K562 (cell line): ENCODE measurements around the gene NAP1L4. TPM values are rescaled to one million over a fixed set of nuclear protein-coding genes. Genes with fewer than 3 reads are reported as not detected.

Experiments used
- ATAC-seq: fragments of 200-7000 bp; cut with Tn5 transposase; 3 replicates; pipeline ENCODE4 v1.9.1; 2020; ENCODE audit warnings: moderate library complexity
- BruUV-seq: library from RNA; stranded (reverse); fragments of 400-500 nt; replicated peaks from 2 replicates; lab custom pipeline; 2021; lab: Mats Ljungman, UMichigan
- CTCF ChIA-PET: fragments of 300-600 bp; formaldehyde crosslinking; extraction: SDS; loops from one replicate; lab custom pipeline; 2021; ENCODE audit warnings: low intra/inter-chr PET ratio; lab: Yijun Ruan, JAX
- POLR2A ChIA-PET: fragments of 300-600, 350-650 bp; sonication (Branson Sonifier 250); formaldehyde crosslinking; extraction: SDS; loops from one replicate; lab custom pipeline; 2021; ENCODE audit warnings: antibody characterized with exemption, inconsistent platforms; lab: Yijun Ruan, JAX
- DNase-seq, 4 experiments: peaks; one replicate each; pipeline versions ENCODE4 v3.0.0 to v3.0.0-alpha.2; 2011 to 2018; ENCODE audit warnings: low spot score in 3 of 4, mixed read lengths in 3 of 4; ENCODE audit errors: extremely low read depth in 1 of 4
- FAIRE-seq: peaks from 2 replicates; lab custom pipeline; 2011; peaks lifted over from hg19 to GRCh38; lab: Jason Lieb, UNC
- H2AFZ ChIP-seq: 2 replicates; pipeline ENCODE4 v1.6.0; 2011; ENCODE audit warnings: low read depth, low read length, control low read depth, inconsistent platforms
- H3K27ac ChIP-seq: fragments of 200-600 bp; 3 replicates; pipeline ENCODE4 v1.8.0; 2011; ENCODE audit warnings: low read depth, mild to moderate bottlenecking, control low read depth, inconsistent platforms, low read length, moderate library complexity, mixed read lengths; ENCODE audit errors: extremely low read depth
- H3K27me3 ChIP-seq, 2 experiments: fragments of 300-600 bp in 1 of 2; 2 replicates in 1 of 2; 3 replicates in 1 of 2; pipeline versions ENCODE4 v1.6.0 to v1.8.0; 2011; ENCODE audit warnings: inconsistent platforms in 2 of 2, low read length in 2 of 2, mild to moderate bottlenecking in 1 of 2, mixed read lengths in 1 of 2, moderate library complexity in 1 of 2; ENCODE audit not compliant: control insufficient read depth in 2 of 2, insufficient read depth in 2 of 2
- H3K36me3 ChIP-seq: fragments of 300-600 bp; 3 replicates; pipeline ENCODE4 v1.8.0; 2011; ENCODE audit warnings: mild to moderate bottlenecking, low read length, inconsistent platforms; ENCODE audit not compliant: control insufficient read depth, insufficient read depth
- H3K4me1 ChIP-seq, 2 experiments: fragments of 200-600 bp in 1 of 2; replicated peaks in 1 of 2; 2 replicates in 1 of 2; 3 replicates in 1 of 2; pipeline versions ENCODE4 v1.5.1 to v1.8.0; 2011; ENCODE audit warnings: inconsistent platforms in 2 of 2, low read length in 2 of 2, mild to moderate bottlenecking in 1 of 2, mixed read lengths in 1 of 2, moderate library complexity in 1 of 2; ENCODE audit not compliant: control insufficient read depth in 2 of 2, insufficient read depth in 2 of 2
- H3K4me2 ChIP-seq: 2 replicates; pipeline ENCODE4 v1.6.1; 2011; ENCODE audit warnings: low read length, control low read depth, inconsistent platforms, mixed read lengths; ENCODE audit not compliant: insufficient read depth
- H3K4me3 ChIP-seq: fragments of 200-600 bp; sonication (generic), shearing (Covaris generic); 2 replicates; pipeline ENCODE4 v1.5.1; 2016; ENCODE audit warnings: control low read depth, inconsistent platforms
- H3K79me2 ChIP-seq: fragments of 200-600 bp; 3 replicates; pipeline ENCODE4 v1.8.0; 2011; ENCODE audit warnings: low read length, inconsistent platforms; ENCODE audit not compliant: control insufficient read depth, insufficient read depth
- H3K9ac ChIP-seq, 2 experiments: 2 replicates each; pipeline versions ENCODE4 v1.6.0 to v1.6.1; 2011; ENCODE audit warnings: low read depth in 2 of 2, low read length in 2 of 2, control low read depth in 1 of 2, inconsistent platforms in 1 of 2, mild to moderate bottlenecking in 1 of 2, mixed read lengths in 1 of 2; ENCODE audit not compliant: insufficient read depth in 1 of 2
- H3K9me1 ChIP-seq: one replicate; pipeline ENCODE4 v1.6.0; 2011; ENCODE audit warnings: inconsistent platforms, mild to moderate bottlenecking, low read length, moderate library complexity; ENCODE audit not compliant: control insufficient read depth, insufficient read depth
- H3K9me3 ChIP-seq: replicated peaks from 2 replicates; pipeline ENCODE4 v1.5.1; 2011; ENCODE audit warnings: low read depth, low read length, inconsistent platforms; ENCODE audit not compliant: control insufficient read depth, insufficient read depth
- H4K20me1 ChIP-seq: replicated peaks from 2 replicates; pipeline ENCODE4 v1.6.1; 2011; ENCODE audit warnings: low read length, inconsistent platforms, mixed read lengths; ENCODE audit not compliant: control insufficient read depth, insufficient read depth
- ARID3A ChIP-seq: IDR thresholded peaks from 2 replicates; pipeline ENCODE4 v1.6.1; 2012; ENCODE audit warnings: low read depth, low read length, improper control_type of control experiment, borderline replicate concordance
- C11orf30 ChIP-seq: fragments of 450-650 bp; IDR thresholded peaks from 2 replicates; pipeline ENCODE4 v1.6.1; 2016; ENCODE audit warnings: low read depth, mild to moderate bottlenecking
- COPS2 ChIP-seq: fragments of 450-650 bp; conservative IDR thresholded peaks from 2 replicates; pipeline ENCODE4 v1.6.1; 2016; ENCODE audit warnings: mild to moderate bottlenecking, moderate library complexity
- CREM ChIP-seq: IDR thresholded peaks from 2 replicates; pipeline ENCODE4 v1.6.1; 2014; ENCODE audit warnings: antibody characterized with exemption, low read depth
- GABPB1 ChIP-seq: sonication (generic); formaldehyde crosslinking; IDR thresholded peaks from 2 replicates; pipeline ENCODE4 v1.8.0; 2022; ENCODE audit warnings: mild to moderate bottlenecking, missing genetic modification reagents
- GATAD2A ChIP-seq: fragments of 450-650 bp; IDR thresholded peaks from 2 replicates; pipeline ENCODE4 v1.6.1; 2017
- MAZ ChIP-seq, 2 experiments: fragments of 450-650 bp in 1 of 2; sonication (generic) in 1 of 2; formaldehyde crosslinking; IDR thresholded peaks in 1 of 2; conservative IDR thresholded peaks in 1 of 2; 2 replicates each; pipeline versions ENCODE4 v1.4.0 to v1.5.0; 2020; ENCODE audit warnings: mild to moderate bottlenecking in 1 of 2, missing genetic modification reagents in 1 of 2
- MYNN ChIP-seq, 2 experiments: sonication (generic); formaldehyde crosslinking in 1 of 2; IDR thresholded peaks; 2 replicates each; pipeline versions ENCODE4 v1.5.0 to v1.6.1; 2016 to 2020; ENCODE audit warnings: antibody characterized with exemption in 1 of 2, missing genetic modification reagents in 1 of 2
- NR2C1 ChIP-seq, 2 experiments: fragments of 450-650 bp; IDR thresholded peaks; 2 replicates each; pipeline ENCODE4 v1.6.1; 2017; ENCODE audit warnings: mild to moderate bottlenecking in 2 of 2, antibody characterized with exemption in 1 of 2, inconsistent platforms in 1 of 2, missing compliant biosample characterization in 1 of 2, missing genetic modification characterization in 1 of 2
- RBM39 ChIP-seq: fragments of 200-400 bp; formaldehyde crosslinking; optimal IDR thresholded peaks from 2 replicates; pipeline ENCODE3; 2018; ENCODE audit warnings: low read depth, low read length
- STAG1 ChIP-seq: sonication (generic); formaldehyde crosslinking; IDR thresholded peaks from 2 replicates; pipeline ENCODE4 v1.5.0; 2020; ENCODE audit warnings: missing genetic modification reagents, borderline replicate concordance
- ZFP36 ChIP-seq: fragments of 150-350 bp; IDR thresholded peaks from 2 replicates; pipeline ENCODE4 v1.6.1; 2018; ENCODE audit warnings: low read length, low read depth; ENCODE audit not compliant: partially characterized antibody
- ZFX ChIP-seq: sonication (generic); formaldehyde crosslinking; IDR thresholded peaks from 2 replicates; pipeline ENCODE4 v1.8.0; 2022; ENCODE audit warnings: mild to moderate bottlenecking, missing genetic modification reagents, moderate library complexity
- WGBS: fragments of 100-300 bp; shearing (Covaris generic); methylation state at CpG from one replicate; pipeline ENCODE4 v1.1.6; 2016; ENCODE audit warnings: low coverage, mixed read lengths; ENCODE audit not compliant: insufficient coverage; ENCODE audit errors: missing lambda C conversion rate; 5-methylcytosine and 5-hydroxymethylcytosine counted together
- in situ Hi-C: fragments of 300-500 bp; cut with MboI; formaldehyde crosslinking; loops from 4 replicates; pipeline ENCODE4 v1.15.0; 2018; ENCODE audit warnings: inconsistent platforms, mixed read lengths
- intact Hi-C: fragments of 100-400 bp; cut with micrococcal nuclease; formaldehyde crosslinking; loops from 2 replicates; pipeline ENCODE4 v1.14.2; 2022
- polyA plus RNA-seq, 8 experiments: library from polyadenylated mRNA; depleted of rRNA in 4 of 8; stranded (reverse) in 5 of 8; unstranded in 3 of 8; fragments of >200 nt; fragmentation: Nextera tagmentation in 2 of 8; fragmentation: Illumina TruSeq in 1 of 8; extraction: Ambion mirVana in 2 of 8; extraction: Trizol in 1 of 8; gene quantifications; 2 replicates each; pipeline versions ENCODE4 v1.2.1 to v1.2.3, GENCODE V29; 2011 to 2014; ENCODE audit warnings: inconsistent platforms in 1 of 8, missing spikeins in 1 of 8
- total RNA-seq, 7 experiments: library from RNA; depleted of rRNA in 6 of 7; stranded (reverse); fragments of >200 nt in 6 of 7; fragmentation: Illumina TruSeq in 2 of 7; extraction: Trizol in 2 of 7; gene quantifications; 2 replicates each; pipeline versions ENCODE4 v1.2.1 to v1.2.3, GENCODE V29; 2011 to 2021; ENCODE audit warnings: low replicate concordance in 1 of 7
- TF ChIP-seq, protein P1 (sequence below): IDR thresholded peaks from 2 replicates; pipeline ENCODE4 v1.6.1; 2011; ENCODE audit warnings: borderline replicate concordance, low read depth, mild to moderate bottlenecking, moderate library complexity, low read length; ENCODE audit not compliant: insufficient read depth, poor library complexity, severe bottlenecking

NAP1L4 gene
- total and polyA plus RNA-seq, 9 of the 15 experiments (the other 6 are each of a cell fraction or from before 2014, with no cell fraction given), result 34.1 to 237 (median 179) TPM

- TF ChIP-seq CREM (0 out of 2 replicates have a peak, but pooled peaks have one; percentile 11), STAG1 (peak; percentile 77; the same call in 1 of the 2 replicates), GABPB1 (CRISPR knock-in tag) (peak; percentile 41; the same call in 1 of the 2 replicates), NR2C1 (IDR thresholded peaks at IDR 0.05) (no peak), NR2C1 (tag; IDR thresholded peaks at IDR 0.05) (no peak), RBM39 (no peak), COPS2 (no peak), MYNN (IDR thresholded peaks at IDR 0.05) (peak; percentile 80; the same call in 1 of the 2 replicates), MYNN (CRISPR knock-in tag; IDR thresholded peaks at IDR 0.05) (no peak)
These were observed 61.3 kb downstream of the NAP1L4 start (continued) for GRCh38 chr11:2930704-2931419.

- FAIRE-seq (peak; percentile 85), ATAC-seq (peak; percentile 66), DNase-seq (peak; percentile 72 to 76 (median 74))
- POLR2A ChIA-PET, result interaction anchor here (0.5 to 2.3 kb wide), 24 partner anchors 10 to 1555 kb away, joined by 3 to 22 read pairs (median 4); a partner anchor contains a TSS
- no peaks in the 10 kb centered on the region for H3K36me3 ChIP-seq
- peak overlapping the region; percentile 73 for H3K27ac ChIP-seq
- peaks cover 10 to 66% of the 10 kb centered on the region in 2 experiments; a peak in 4 of 5 replicates for H3K4me1 ChIP-seq
- H3K27me3 ChIP-seq, result no peaks in the 10 kb centered on the region
- peaks cover 13% of the 10 kb centered on the region for H4K20me1 ChIP-seq
- H3K9ac ChIP-seq, result peak overlapping the region; percentile 68 to 81
- WGBS, result 5% methylated on average over 37 of the region's 47 CpGs
- intact Hi-C loops (loop anchor here (1.0 kb wide), 2 partner anchors 38 to 397 kb away; no protein-coding TSS in a partner anchor), in situ Hi-C loops (no loop called here)
- H3K4me2 ChIP-seq, result peak overlapping the region; percentile 87
- H3K9me1 ChIP-seq, result no peaks in the 10 kb centered on the region
- peaks cover 15% of the 10 kb centered on the region; the same call in 2 of the 3 replicates for H3K79me2 ChIP-seq
- CTCF ChIA-PET, result interaction anchor here (0.8 to 5.2 kb wide), 4 partner anchors 37 to 397 kb away, joined by 3 to 59 read pairs (median 6); no protein-coding TSS in a partner anchor
- TSS peak; percentile 60 for BruUV-seq
- H3K9me3 ChIP-seq, result no peaks in the 10 kb centered on the region
- H3K4me3 ChIP-seq, result peak overlapping the region; percentile 76
- peak overlapping the region; percentile 93 for H2AFZ ChIP-seq
- 0 out of 2 replicates have a peak, but pooled peaks have one; percentile 6 for TF ChIP-seq ARID3A
- TF ChIP-seq C11orf30, result peak; percentile 70
- 0 out of 4 replicates have a peak, but pooled peaks of 1 of the 2 experiments have one; percentile 58 for TF ChIP-seq MAZ (CRISPR knock-in tag; conservative IDR thresholded peaks at IDR 0.05 in 1 of 2, IDR thresholded peaks at IDR 0.05 in 1 of 2)
- no peak for TF ChIP-seq ZFP36
- TF ChIP-seq, protein P1, sequence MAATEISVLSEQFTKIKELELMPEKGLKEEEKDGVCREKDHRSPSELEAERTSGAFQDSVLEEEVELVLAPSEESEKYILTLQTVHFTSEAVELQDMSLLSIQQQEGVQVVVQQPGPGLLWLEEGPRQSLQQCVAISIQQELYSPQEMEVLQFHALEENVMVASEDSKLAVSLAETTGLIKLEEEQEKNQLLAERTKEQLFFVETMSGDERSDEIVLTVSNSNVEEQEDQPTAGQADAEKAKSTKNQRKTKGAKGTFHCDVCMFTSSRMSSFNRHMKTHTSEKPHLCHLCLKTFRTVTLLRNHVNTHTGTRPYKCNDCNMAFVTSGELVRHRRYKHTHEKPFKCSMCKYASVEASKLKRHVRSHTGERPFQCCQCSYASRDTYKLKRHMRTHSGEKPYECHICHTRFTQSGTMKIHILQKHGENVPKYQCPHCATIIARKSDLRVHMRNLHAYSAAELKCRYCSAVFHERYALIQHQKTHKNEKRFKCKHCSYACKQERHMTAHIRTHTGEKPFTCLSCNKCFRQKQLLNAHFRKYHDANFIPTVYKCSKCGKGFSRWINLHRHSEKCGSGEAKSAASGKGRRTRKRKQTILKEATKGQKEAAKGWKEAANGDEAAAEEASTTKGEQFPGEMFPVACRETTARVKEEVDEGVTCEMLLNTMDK, result peak; percentile 68
- 0 out of 2 replicates have a peak, but pooled peaks have one; percentile 38 for TF ChIP-seq GATAD2A
- TF ChIP-seq ZFX, result 0 out of 2 replicates have a peak, but pooled peaks have one; percentile 46
These were observed 62.0 kb downstream of the NAP1L4 start for GRCh38 chr11:2929950-2930703.
